Neutrophil (primary cell): ENCODE results near the gene AOPEP.

Experiments
- H3K27ac ChIP-seq: fragments of 200-600 bp; sonication (generic); 2 replicates; pipeline ENCODE4 v1.5.1; 2016; ENCODE audit warnings: mild to moderate bottlenecking, moderate library complexity
- H3K27me3 ChIP-seq: fragments of 200-600 bp; sonication (generic); 2 replicates; pipeline ENCODE4 v1.6.0; 2016; ENCODE audit warnings: mild to moderate bottlenecking
- H3K36me3 ChIP-seq: fragments of 200-600 bp; sonication (generic); 2 replicates; pipeline ENCODE4 v1.5.1; 2017
- H3K4me1 ChIP-seq, 2 experiments: fragments of 200-600 bp in 1 of 2; sonication (generic) in 1 of 2; 1 replicate in 1 of 2; 2 replicates in 1 of 2; pipeline versions ENCODE4 v1.5.1 to v1.6.1; 2013 to 2016; ENCODE audit warnings: low read depth in 1 of 2, low read length in 1 of 2, mild to moderate bottlenecking in 1 of 2, moderate library complexity in 1 of 2; ENCODE audit not compliant: control insufficient read depth in 1 of 2, insufficient read depth in 1 of 2
- H3K4me3 ChIP-seq, 2 experiments: fragments of 200-600 bp in 1 of 2; sonication (generic) in 1 of 2; 1 replicate in 1 of 2; 2 replicates in 1 of 2; pipeline ENCODE4 v1.5.1; 2013 to 2016; ENCODE audit warnings: low read depth in 1 of 2, low read length in 1 of 2, mild to moderate bottlenecking in 1 of 2, moderate library complexity in 1 of 2
- H3K9me3 ChIP-seq: fragments of 200-600 bp; sonication (generic); 2 replicates; pipeline ENCODE4 v1.5.1; 2016
- TF ChIP-seq, protein P1 (sequence below): fragments of 200-600 bp; sonication (generic); IDR thresholded peaks from 2 replicates; pipeline ENCODE4 v1.5.1; 2016; ENCODE audit warnings: antibody characterized with exemption

Gene AOPEP

DNA sequence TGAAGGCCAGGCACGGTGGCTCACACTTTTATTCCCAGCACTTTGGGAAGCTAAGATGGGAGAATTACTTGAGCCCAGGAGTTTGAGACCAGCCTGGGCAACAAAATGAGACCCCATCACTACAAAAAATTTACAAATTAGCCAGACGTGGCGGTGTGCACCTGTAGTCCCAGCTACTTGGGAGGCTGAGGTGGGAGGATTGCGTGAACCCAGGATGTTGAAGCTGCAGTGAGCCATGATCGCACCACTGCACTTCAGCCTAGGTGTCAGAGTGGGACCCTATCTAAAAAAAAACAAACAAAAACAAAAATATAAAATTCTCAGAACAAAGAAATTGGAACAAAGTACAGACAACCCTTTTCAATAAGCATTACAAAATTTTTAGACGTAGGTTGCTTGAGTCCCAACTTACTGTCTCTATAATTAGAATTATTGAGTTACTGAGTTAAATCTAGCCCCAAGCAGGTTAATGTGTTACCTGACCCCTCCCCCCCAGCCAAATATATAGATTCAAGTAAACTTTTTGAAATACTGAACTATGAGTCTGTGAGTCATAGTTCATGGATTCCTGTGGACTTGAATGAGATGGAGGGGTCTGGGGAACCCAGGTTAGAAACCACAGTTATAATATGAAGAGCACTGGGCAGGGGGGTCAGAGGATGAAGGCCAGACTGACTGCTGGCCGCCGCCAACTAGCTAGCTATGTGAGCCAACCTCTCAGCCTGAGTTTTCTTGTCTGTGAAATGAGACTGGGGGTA, 173.1 kb downstream of the AOPEP start:
- H3K4me1 ChIP-seq, result no peaks in the 10 kb centered on the region
- no peaks in the 10 kb centered on the region for H3K9me3 ChIP-seq
- no peaks in the 10 kb centered on the region for H3K36me3 ChIP-seq
- H3K27me3 ChIP-seq, result no peaks in the 10 kb centered on the region
- TF ChIP-seq, protein P1, sequence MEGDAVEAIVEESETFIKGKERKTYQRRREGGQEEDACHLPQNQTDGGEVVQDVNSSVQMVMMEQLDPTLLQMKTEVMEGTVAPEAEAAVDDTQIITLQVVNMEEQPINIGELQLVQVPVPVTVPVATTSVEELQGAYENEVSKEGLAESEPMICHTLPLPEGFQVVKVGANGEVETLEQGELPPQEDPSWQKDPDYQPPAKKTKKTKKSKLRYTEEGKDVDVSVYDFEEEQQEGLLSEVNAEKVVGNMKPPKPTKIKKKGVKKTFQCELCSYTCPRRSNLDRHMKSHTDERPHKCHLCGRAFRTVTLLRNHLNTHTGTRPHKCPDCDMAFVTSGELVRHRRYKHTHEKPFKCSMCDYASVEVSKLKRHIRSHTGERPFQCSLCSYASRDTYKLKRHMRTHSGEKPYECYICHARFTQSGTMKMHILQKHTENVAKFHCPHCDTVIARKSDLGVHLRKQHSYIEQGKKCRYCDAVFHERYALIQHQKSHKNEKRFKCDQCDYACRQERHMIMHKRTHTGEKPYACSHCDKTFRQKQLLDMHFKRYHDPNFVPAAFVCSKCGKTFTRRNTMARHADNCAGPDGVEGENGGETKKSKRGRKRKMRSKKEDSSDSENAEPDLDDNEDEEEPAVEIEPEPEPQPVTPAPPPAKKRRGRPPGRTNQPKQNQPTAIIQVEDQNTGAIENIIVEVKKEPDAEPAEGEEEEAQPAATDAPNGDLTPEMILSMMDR, result no peak
- no peak overlapping the region for H3K4me3 ChIP-seq
- no peak overlapping the region for H3K27ac ChIP-seq

DNA sequence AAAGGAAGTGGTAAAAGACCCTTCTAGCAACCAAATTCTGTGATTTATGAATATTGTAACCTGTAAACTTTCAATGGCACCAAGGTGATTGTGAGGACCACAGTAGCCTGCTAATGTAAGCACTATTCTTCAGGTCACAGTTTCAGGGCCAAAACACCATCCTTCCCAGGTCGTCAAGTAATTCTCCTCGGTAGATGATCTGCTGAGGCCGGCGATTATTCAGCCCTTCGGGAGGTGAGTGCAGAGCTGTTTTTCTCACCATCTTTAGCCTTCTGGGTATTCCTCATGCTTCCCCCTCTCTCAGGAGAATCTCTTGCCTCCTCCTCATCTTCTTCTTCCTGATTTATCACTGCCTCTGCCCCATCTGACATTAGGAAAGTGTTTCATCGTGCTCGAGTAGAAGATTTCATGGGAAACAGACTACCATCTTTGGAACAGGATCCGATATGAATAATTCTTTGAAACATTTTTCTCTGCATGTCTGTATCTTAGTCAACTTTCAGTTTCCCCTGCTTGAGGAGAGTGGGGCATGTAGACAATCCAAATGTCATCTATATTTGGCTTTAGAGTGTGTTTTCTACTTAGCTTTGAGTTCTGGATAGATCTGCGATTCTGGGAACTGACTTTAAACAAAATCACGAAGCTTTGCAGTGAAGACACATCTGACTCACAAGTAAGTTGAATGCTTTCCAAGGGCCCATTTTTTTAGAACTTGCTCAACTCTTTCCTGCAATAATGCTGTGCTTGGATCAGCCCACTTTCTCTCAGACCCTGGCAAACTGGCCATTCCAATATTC, 173.9 kb downstream of the AOPEP start:
- H3K27ac ChIP-seq, result no peak overlapping the region
- H3K4me3 ChIP-seq, result no peak overlapping the region
- no peaks in the 10 kb centered on the region for H3K36me3 ChIP-seq
- no peaks in the 10 kb centered on the region for H3K4me1 ChIP-seq
- TF ChIP-seq, protein P1, result no peak
- H3K27me3 ChIP-seq, result no peaks in the 10 kb centered on the region
- no peaks in the 10 kb centered on the region for H3K9me3 ChIP-seq

DNA sequence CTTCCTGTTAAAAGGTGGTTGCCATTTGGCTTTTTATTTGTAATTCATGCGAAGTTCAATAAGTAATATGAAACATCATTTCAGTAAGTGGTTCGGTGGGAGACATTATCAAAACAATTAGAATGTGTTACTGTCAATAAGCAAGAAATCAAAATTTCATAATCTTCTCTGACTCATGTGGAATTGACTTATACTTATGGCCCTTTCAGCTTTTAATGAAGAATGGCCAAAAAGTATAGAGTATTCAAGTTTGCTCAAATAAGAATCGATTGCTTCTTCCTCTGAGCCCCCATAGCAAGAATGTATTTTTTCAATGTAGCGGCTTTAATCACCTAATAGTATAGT, 174.5 kb downstream of the AOPEP start:
- no peak overlapping the region for H3K4me3 ChIP-seq
- no peaks in the 10 kb centered on the region for H3K9me3 ChIP-seq
- H3K27me3 ChIP-seq, result no peaks in the 10 kb centered on the region
- TF ChIP-seq, protein P1, result no peak
- no peaks in the 10 kb centered on the region for H3K36me3 ChIP-seq
- H3K27ac ChIP-seq, result no peak overlapping the region
- H3K4me1 ChIP-seq, result no peaks in the 10 kb centered on the region

DNA sequence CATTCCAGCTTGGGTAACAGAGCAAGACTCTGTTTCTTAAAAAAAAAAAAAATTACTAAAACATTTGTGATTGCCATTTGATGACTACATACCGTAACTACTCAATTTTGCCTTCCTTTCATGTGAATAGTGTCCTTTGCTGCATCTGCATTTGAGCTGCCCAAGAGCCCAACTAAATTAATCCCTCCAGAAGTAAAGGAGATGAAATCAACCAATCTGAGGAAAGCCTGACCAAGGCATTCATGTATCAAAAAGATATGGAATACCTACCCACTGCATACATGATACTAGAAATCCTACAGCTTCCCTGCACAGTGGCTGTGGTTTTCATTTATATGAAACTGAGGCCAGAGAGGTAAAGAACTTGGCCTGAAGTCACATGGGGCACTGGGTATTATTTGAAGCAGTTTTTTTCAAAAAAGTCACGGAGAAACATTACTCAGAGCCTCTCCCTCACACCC, 177.5 kb downstream of the AOPEP start:
- H3K27ac ChIP-seq, result no peak overlapping the region
- H3K4me1 ChIP-seq, result peaks cover 0 to 3% of the 10 kb centered on the region in 2 experiments
- TF ChIP-seq, protein P1, result no peak

DNA sequence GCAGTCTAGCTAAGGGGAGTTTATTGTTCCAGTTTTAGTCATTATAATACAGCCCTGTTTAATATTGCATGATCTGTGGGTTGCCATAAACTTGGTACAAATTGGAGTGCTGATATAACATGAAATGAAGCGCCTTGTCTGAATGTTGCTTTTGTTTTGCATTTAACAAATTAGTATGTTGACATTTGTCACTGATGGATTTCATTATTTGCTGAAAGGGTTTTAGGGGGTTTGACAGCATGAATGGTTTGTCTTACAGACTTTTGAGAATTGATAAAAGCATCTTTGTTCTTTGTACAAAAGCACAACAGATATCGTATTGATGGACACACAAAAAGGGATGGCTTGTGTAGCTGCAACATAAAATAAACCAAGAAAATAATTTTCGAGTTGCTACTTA, 178.3 kb downstream of the AOPEP start:
- Histone ChIP-seq H3K4me3 (no peak overlapping the region), H3K27ac (no peak overlapping the region), H3K36me3 (no peaks in the 10 kb centered on the region), H3K27me3 (no peaks in the 10 kb centered on the region), H3K9me3 (no peaks in the 10 kb centered on the region), H3K4me1 (peaks cover 0 to 3% of the 10 kb centered on the region in 2 experiments)
- TF ChIP-seq, protein P1, result no peak

More for the DNA sequence above, 177.5 kb downstream of the AOPEP start:
- no peak overlapping the region for H3K4me3 ChIP-seq
- H3K36me3 ChIP-seq, result no peaks in the 10 kb centered on the region
- H3K27me3 ChIP-seq, result no peaks in the 10 kb centered on the region
- H3K9me3 ChIP-seq, result no peaks in the 10 kb centered on the region
